ENCODE data around the gene DLG5.

DLG5 gene

GRCh38 chr10:77863446-77863845 is 63.1 kb downstream of the DLG5 start:
- no peak for DNase-seq

- no peak for DNase-seq
These were observed 64.0 kb downstream of the DLG5 start for GRCh38 chr10:77862595-77862994.

- DNase-seq, result no peak
These were observed 65.2 kb downstream of the DLG5 start for GRCh38 chr10:77861366-77861765.

DNA sequence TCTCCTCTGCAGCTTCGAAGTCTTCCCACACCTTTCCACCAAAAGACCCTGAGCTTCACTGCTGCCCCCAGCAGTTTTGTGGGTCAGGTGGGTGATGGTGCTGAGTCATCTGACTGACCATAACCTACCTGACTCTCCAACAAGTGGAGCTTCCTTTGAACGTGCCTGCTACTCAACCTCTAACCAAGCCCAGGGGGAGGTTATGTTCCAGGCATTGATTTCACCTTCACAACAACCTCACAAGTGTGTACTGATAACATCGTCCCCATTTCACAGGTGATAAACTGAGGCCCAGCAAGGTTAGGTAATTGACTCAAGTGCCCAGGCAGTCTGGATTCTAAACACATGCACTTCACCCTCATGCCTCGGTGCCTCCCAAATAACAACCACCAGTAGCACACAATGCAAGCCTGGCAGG is 66.7 kb downstream of the DLG5 start:
- no peak for DNase-seq

DNA sequence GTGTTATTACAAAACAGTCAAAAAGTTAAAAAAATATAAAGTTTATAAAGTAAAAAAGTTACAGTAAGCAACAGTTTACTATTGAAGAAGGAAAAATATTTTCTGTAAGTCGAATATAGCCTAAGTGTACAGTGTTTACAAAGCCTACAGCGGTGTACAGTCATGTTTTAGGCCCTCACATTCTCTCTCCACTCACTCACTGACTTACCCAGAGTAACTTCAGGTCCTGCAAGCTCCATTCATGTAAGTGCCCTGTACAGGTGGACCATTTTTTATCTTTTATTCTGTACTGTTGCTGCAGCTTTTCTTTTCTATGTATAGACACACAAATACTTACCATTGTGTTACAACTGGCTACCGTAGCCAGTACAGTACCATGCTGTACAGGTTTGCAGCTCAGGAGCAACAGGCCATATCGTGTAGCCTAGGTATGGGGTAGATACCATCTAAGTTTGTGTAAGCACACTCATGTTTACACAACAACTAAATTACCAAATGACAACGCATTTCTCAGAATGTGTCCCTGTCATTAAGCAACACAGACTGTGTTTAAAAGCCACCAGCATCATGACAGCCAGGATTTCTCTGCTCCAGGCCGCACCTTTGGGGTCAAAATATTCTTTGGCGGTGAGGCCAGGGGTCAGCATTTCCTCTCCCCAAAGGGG is 67.2 kb downstream of the DLG5 start:
- no peak for DNase-seq

GRCh38 chr10:77857272-77857671 is 69.3 kb downstream of the DLG5 start:
- DNase-seq, result no peak

- DNase-seq, result no peak
These were observed 70.0 kb downstream of the DLG5 start for GRCh38 chr10:77856566-77856965.

- DNase-seq, result no peak
These were observed 71.0 kb downstream of the DLG5 start for GRCh38 chr10:77855404-77856155.

- no peak for DNase-seq
These were observed 72.4 kb downstream of the DLG5 start for GRCh38 chr10:77854115-77854514.

DNA sequence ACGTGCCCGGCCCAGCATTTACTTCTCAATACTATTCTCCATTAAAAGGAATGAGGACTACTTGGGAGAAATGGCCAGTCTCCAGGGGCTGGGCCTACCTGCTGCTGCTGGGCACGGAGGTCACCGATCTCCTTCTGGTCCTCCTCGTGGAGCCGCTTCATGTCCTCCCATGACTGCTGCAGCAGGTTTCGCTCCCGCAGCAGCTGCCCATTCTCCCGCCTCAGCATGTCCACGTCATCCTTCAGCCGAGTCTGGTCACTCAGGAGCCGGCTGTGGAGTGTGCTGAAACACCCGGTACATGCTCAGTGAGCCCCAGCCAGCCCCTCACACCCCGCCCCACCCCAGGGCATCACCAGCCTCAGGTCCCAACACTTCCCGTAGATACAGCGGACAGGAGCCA is 73.3 kb downstream of the DLG5 start:
- DNase-seq, result no peak

- no peak for DNase-seq
These were observed 75.8 kb downstream of the DLG5 start for GRCh38 chr10:77850620-77851231.

DNA sequence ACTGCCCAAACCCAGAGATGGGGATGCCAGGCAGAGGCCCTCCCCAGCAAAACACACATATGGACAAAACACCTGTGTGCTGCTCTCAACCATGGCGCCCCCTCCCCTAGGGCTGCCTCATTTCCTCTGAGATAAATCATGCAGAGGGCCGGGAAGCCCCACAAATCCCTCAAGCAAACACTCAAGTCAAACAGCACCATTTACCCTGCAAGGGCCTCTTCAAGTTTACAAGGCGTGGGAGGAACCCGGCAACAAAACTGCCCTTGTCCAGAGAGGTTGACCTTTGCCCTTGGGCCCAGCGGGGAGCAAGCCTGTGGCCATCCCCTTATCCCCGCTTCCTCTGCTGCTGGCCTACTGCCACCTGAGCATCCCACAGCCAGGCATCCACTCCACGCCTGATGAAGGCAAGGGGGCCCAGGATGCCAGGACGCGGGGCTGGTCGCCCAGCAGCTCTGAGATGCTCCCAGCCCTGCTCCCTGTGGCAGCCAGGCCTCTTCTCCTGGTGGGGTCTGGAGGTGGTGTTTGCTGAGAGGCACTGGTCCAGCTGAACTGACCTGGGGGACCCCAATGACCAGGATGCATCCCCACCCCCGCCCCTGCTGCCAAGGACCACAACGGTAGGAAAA is 77.4 kb downstream of the DLG5 start:
- no peak for DNase-seq

- DNase-seq, result peak; percentile 86
These were observed 79.7 kb downstream of the DLG5 start for GRCh38 chr10:77846718-77847311.

- no peak for DNase-seq
These were observed 81.1 kb downstream of the DLG5 start for GRCh38 chr10:77845451-77845850.

DNA sequence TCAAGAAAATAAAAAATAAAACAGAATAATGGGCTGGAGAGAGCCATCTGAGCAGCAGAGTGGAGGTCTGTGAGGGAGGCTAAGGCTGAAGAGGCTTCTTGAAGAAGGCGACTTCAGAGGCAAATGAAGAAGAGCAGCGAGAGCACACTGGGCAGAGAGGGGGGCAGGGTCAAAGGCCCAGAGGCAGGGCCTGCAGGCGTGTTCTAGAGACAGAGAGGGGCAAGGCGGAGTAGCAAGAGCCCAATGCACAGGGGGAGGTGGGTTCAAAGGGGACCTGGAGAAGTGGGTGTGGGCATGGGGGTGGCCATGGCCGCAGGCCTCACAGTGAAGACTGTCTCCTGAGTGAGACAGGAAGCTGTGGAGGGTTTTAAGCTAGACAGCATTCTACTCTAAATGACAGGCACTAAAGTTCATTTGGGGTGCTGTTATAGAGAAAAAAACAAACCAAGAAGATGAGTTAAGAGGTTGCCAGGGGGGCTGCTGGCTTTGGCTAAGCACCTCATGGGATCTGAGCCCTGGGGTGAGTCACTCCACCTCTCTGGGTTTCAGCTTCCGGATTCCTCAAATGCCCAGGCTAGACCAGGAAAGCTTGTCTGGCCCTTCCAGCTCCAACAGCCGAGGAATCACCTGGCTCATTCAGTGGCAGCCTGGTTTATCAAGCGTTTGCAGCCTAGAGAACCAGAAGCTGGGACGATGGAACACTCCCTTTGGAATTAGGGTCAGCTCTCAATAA is 81.7 kb downstream of the DLG5 start:
- DNase-seq, result no peak

DNA sequence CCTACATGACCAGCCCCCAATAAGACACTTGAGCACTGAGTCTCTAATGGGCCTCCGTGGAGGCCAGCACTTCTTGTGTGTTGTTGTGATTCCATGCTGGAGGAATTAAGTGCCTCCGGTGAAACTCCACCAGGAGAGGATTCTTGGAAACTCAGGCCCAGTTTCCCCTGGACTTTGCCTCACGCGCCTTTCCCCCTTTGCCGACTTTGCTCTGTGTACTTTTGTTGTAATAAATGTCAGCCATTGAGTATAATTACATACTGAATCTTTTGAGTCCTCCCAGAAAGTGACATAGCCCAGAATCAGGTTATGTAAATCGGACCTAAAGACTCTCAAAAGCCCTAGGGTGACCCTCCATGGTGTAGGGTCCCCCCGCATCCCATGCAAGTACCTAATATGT is 82.4 kb downstream of the DLG5 start:
- DNase-seq, result no peak

GRCh38 chr10:77843264-77843663 is 83.3 kb downstream of the DLG5 start:
- DNase-seq, result no peak

DNA sequence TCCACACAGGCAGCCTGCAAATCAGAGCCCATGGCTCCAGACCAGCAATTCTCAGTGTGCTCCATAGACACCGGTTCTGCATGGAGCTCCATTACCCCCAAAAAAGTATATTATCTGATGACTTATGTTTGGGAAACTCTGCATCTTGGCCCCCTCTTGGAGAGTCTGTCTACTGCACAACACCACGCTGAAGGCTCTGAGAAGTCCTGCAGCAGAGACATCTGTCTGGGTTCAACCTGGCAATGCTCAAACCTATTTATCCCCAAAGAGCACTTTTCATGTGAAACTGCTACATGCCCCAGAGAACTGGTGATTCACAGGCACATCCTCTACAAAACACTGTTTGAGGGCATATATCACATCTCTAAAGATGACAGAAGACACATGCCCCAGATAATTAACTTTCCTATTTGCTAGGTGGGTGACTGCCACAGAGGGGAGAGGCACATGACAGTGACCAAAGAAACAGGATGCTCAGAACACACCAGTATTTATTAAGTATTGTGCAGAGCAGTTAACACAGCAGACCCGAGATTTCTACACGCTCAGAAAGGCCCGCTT is 83.8 kb downstream of the DLG5 start:
- no peak for DNase-seq

DNA sequence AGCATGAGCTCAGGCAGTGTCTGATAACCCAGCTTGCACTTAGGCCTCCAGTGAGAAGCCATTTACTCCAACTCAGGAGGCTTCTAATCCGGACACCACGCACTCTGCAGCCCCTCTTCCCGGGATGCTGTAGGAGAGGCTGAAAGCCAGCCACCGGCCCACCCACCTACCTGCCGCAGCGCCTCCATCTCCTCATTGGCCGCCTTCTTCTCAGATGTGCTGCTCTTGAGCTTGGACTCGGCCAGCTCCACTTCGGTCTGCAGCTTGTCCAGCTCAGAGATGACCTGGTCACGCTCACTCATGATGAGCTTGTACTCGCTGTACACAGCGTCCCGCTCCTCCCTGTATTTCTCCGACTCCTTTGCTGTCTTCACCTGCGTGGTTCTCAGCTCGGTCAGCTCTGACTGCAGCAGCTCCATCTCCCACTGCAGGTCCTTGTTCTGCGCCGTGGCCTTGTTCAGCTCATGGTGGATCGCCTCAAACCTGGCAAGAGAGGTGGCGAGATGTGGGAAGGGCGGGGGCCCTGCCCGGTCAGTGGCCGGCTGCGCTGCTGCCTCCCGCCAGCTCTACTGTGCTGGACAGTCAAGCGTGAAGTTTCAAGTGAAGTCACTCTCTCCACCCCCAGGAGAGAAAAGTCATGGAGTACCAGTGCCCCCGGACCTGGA is 84.7 kb downstream of the DLG5 start:
- no peak for DNase-seq

DNA sequence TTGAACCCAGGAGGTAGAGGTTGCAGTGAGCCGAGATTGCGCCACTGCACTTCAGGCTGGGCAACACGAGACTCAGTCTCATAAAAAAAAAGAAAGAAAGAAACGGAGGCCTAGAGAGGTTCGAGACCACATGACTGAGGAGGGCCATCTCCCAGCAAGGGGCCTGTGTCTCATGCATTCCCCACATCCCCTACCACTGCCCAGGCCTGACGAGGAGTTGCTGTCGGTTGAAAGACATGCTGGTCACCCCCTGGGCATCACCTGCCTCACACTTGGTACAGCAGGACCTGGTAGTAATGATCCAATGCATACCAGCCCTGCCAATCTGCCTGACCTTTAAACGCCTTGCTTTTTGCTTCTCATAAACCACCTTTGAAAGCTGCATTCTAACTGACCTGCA is 85.9 kb downstream of the DLG5 start:
- DNase-seq, result no peak

DNA sequence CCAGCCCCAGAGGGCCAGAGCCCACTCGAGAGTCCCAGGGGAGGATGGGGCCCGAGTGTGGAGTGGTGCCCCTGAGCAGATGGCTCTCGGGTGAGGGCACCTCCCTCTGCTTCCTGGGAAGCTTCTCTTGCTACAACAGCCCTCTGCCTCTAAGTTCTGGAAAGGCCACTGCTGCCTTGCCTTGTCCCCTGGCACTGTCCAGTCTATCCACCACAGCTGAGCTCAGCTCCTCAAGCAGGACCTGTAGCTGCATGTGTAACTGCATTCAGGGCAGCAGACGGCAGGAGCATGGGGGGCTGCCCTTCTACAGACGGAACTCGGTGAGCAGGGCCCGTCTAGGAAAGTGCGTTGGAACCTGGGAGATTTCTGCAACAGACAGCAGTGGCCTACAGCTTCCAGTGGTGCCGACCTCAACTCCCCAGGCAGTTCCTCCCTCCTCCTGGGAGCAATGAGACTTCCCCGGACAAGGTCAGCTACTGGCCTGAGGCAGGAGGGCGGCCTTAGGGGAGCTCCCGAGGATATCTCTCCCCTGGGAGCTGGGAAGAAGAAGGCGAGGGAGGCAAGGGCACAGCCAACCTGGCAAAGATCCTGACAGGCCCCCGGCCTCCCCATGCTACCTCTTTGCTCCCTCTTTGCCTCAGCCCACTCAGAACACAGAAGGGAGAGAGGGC is 88.5 kb downstream of the DLG5 start:
- no peak for DNase-seq
